B cell (primary cell): ENCODE results near the gene ANTXR2.

Source experiments
- EZH2 ChIP-seq: IDR thresholded peaks from 2 replicates; pipeline ENCODE4 v1.6.1; 2012; ENCODE audit warnings: borderline replicate concordance, low read depth, mild to moderate bottlenecking, moderate library complexity, low read length; ENCODE audit not compliant: insufficient read depth, poor library complexity, severe bottlenecking
- TF ChIP-seq, protein P1 (sequence below): fragments of 200-600 bp; IDR thresholded peaks from one replicate; pipeline ENCODE4 v1.8.0; 2022; ENCODE audit warnings: antibody characterized with exemption, mild to moderate bottlenecking

DNA sequence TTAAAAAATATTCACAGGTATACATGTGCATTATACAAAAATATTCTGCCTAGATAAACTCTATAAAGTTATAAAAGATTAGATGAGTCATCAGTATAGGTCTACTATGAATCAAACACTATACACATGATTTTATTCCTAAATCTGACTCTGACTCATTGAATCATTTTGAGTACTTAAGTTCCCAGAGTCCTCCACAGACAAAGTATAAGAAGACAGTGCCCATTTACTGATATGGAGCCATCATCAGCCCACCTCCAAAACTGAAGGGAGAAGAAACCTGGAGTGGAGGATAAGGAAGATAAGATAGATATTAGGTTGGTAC is 28.7 kb upstream of the ANTXR2 start:
- TF ChIP-seq, protein P1, sequence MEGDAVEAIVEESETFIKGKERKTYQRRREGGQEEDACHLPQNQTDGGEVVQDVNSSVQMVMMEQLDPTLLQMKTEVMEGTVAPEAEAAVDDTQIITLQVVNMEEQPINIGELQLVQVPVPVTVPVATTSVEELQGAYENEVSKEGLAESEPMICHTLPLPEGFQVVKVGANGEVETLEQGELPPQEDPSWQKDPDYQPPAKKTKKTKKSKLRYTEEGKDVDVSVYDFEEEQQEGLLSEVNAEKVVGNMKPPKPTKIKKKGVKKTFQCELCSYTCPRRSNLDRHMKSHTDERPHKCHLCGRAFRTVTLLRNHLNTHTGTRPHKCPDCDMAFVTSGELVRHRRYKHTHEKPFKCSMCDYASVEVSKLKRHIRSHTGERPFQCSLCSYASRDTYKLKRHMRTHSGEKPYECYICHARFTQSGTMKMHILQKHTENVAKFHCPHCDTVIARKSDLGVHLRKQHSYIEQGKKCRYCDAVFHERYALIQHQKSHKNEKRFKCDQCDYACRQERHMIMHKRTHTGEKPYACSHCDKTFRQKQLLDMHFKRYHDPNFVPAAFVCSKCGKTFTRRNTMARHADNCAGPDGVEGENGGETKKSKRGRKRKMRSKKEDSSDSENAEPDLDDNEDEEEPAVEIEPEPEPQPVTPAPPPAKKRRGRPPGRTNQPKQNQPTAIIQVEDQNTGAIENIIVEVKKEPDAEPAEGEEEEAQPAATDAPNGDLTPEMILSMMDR = no peak
- no peak for TF ChIP-seq EZH2
